C4-2B (cell line): Measurements from ENCODE around the gene CIAO3.

ENCODE experiments used
- CTCF ChIP-seq: fragments of 450-650 bp; conservative IDR thresholded peaks from 2 replicates; pipeline ENCODE4 v1.5.1; 2017; ENCODE audit warnings: mild to moderate bottlenecking
- ZFX ChIP-seq: fragments of 450-650 bp; IDR thresholded peaks from 2 replicates; pipeline ENCODE4 v1.6.1; 2017

GRCh38 chr16:703406-703805 is 37.4 kb downstream of the CIAO3 start:
- TF ChIP-seq CTCF: no peak
- no peak for TF ChIP-seq ZFX
